Neural crest cell (in vitro differentiated cells): ENCODE data around the gene ZC3H12C. TPM values are rescaled to one million over a fixed set of nuclear protein-coding genes. Genes with fewer than 3 reads are reported as not detected.

Experiments used
- DNase-seq: peaks from one replicate; pipeline ENCODE4 v3.0.0; 2021; ENCODE audit warnings: low read depth, mixed read lengths, low spot score
- H3K27ac Mint-ChIP-seq: one replicate; pipeline ENCODE4 v1.8.0; 2021; ENCODE audit warnings: mild to moderate bottlenecking, mixed read lengths; ENCODE audit not compliant: unreplicated experiment
- H3K27me3 Mint-ChIP-seq: 2 replicates; pipeline ENCODE4 v1.8.0; 2021; ENCODE audit warnings: low read depth, mild to moderate bottlenecking, mixed read lengths
- H3K36me3 Mint-ChIP-seq: 2 replicates; pipeline ENCODE4 v1.8.0; 2021; ENCODE audit warnings: low read depth, mild to moderate bottlenecking, mixed read lengths
- H3K4me1 Mint-ChIP-seq: 2 replicates; pipeline ENCODE4 v1.8.0; 2021; ENCODE audit warnings: mixed read lengths
- H3K4me3 Mint-ChIP-seq: one replicate; pipeline ENCODE4 v1.8.0; 2021; ENCODE audit warnings: mild to moderate bottlenecking, mixed read lengths
- H3K9me3 Mint-ChIP-seq: 2 replicates; pipeline ENCODE4 v1.8.0; 2021; ENCODE audit warnings: mixed read lengths
- CTCF ChIP-seq: fragments of 200-600 bp; sonication (generic); conservative IDR thresholded peaks from 2 replicates; pipeline ENCODE4 v1.5.0; 2021; ENCODE audit warnings: antibody characterized with exemption, mild to moderate bottlenecking
- total RNA-seq: library from RNA; stranded (reverse); gene quantifications from 2 replicates; pipeline ENCODE4 v1.2.1, GENCODE V29; 2021

ZC3H12C gene
- total RNA-seq, 1 donor from 2014 or later: 14.4 TPM

GRCh38 chr11:110217223-110217877 lies 124.2 kb downstream of the ZC3H12C start:
- peaks cover 3% of the 10 kb centered on the region for H3K9me3 Mint-ChIP-seq
- no peak for DNase-seq
- no peaks in the 10 kb centered on the region for H3K27me3 Mint-ChIP-seq
- TF ChIP-seq CTCF: no peak
- no peak overlapping the region for H3K4me3 Mint-ChIP-seq
- peaks cover 20% of the 10 kb centered on the region for H3K36me3 Mint-ChIP-seq
- H3K4me1 Mint-ChIP-seq: no peaks in the 10 kb centered on the region
- no peak overlapping the region for H3K27ac Mint-ChIP-seq

- Mint-ChIP-seq H3K4me1 (no peaks in the 10 kb centered on the region), H3K36me3 (peaks cover 20% of the 10 kb centered on the region), H3K9me3 (peaks cover 3% of the 10 kb centered on the region), H3K27me3 (no peaks in the 10 kb centered on the region), H3K27ac (no peak overlapping the region), H3K4me3 (no peak overlapping the region)
- DNase-seq: no peak
- TF ChIP-seq CTCF: no peak
These were observed 124.7 kb downstream of the ZC3H12C start for GRCh38 chr11:110217936-110218335.

GRCh38 chr11:110219006-110219785 lies 126.0 kb downstream of the ZC3H12C start:
- Mint-ChIP-seq H3K27me3 (no peaks in the 10 kb centered on the region), H3K36me3 (peaks cover 23% of the 10 kb centered on the region), H3K4me3 (no peak overlapping the region), H3K4me1 (no peaks in the 10 kb centered on the region), H3K27ac (no peak overlapping the region), H3K9me3 (peaks cover 3% of the 10 kb centered on the region)
- no peak for TF ChIP-seq CTCF
- no peak for DNase-seq

Other genes with a start within 250 kb of the ZC3H12C start
- gene RDX, start 203.2 kb downstream of the ZC3H12C start, total RNA-seq: 159 and 167 TPM in 2 replicates